ENCODE measurements around the gene JUNB. TPM values are rescaled to one million over a fixed set of nuclear protein-coding genes. Genes with fewer than 3 reads are reported as not detected.
A peak's percentile ranks its signal among the peaks of the same experiment; 100 is the strongest.

JUNB gene
- total RNA-seq, 1 experiment from 2014 or later: 16.4 TPM

- no peaks in the 10 kb centered on the region for H3K27me3 Mint-ChIP-seq (ENCODE audit: insufficient read depth, unreplicated experiment)
- H3K27ac Mint-ChIP-seq (ENCODE audit: unreplicated experiment): no peak overlapping the region
- no TSS peak for BruUV-seq (replicated peaks)
- Histone ChIP-seq H3K36me3 (ENCODE audit: control insufficient read depth, insufficient read depth, low read length) (no peaks in the 10 kb centered on the region; the same call in none of the 2 replicates), H3K9me3 (no peaks in the 10 kb centered on the region), H3K4me3 (ENCODE audit: low read depth, low read length) (peak overlapping the region; percentile 83), H3K4me1 (peaks cover 13% of the 10 kb centered on the region; the same call in 1 of the 2 replicates), H3K27me3 (replicated peaks; ENCODE audit: control insufficient read depth, insufficient read depth, low read length) (no peaks in the 10 kb centered on the region)
- TF ChIP-seq CTCF (IDR thresholded peaks at IDR 0.05; ENCODE audit: insufficient read depth in 1 of 2, low read depth in 1 of 2, low read length in 1 of 2, severe bottlenecking in 1 of 2, unreplicated experiment in 1 of 2): no peak
- H3K4me3 Mint-ChIP-seq (ENCODE audit: unreplicated experiment): peak overlapping the region; percentile 87
- peaks cover 12% of the 10 kb centered on the region for H3K4me1 Mint-ChIP-seq (ENCODE audit: low read depth, unreplicated experiment)
- CTCF ChIA-PET: interaction anchor here (0.7 kb wide), 2 partner anchors 9 to 34 kb away, joined by 3 read pairs; partner anchors contain the start of genes JUNB and RTBDN
- POLR2A ChIA-PET: no interaction called here
- H3K36me3 Mint-ChIP-seq (ENCODE audit: insufficient read depth, unreplicated experiment): peaks cover 21% of the 10 kb centered on the region
- intact Hi-C loops (cut with micrococcal nuclease; ENCODE audit: unreplicated experiment): loop anchor here (5.0 kb wide), 1 partner anchor 37 kb away; the partner anchor contains the start of gene MAST1
- no peaks in the 10 kb centered on the region for H3K9me3 Mint-ChIP-seq (ENCODE audit: unreplicated experiment)
- DNase-seq: no peak
Measured at GRCh38 chr19:12800466-12800770, 9.1 kb downstream of the JUNB start.

- H3K27me3 Mint-ChIP-seq (ENCODE audit: insufficient read depth, unreplicated experiment): no peaks in the 10 kb centered on the region
- Histone ChIP-seq H3K4me1 (peaks cover 10% of the 10 kb centered on the region), H3K9me3 (no peaks in the 10 kb centered on the region), H3K27me3 (replicated peaks; ENCODE audit: control insufficient read depth, insufficient read depth, low read length) (no peaks in the 10 kb centered on the region), H3K4me3 (ENCODE audit: low read depth, low read length) (peak overlapping the region; percentile 83), H3K36me3 (ENCODE audit: control insufficient read depth, insufficient read depth, low read length) (no peaks in the 10 kb centered on the region; the same call in none of the 2 replicates)
- CTCF ChIA-PET: interaction anchor here (0.7 kb wide), 2 partner anchors 9 to 33 kb away, joined by 3 read pairs; partner anchors contain the start of genes JUNB and RTBDN
- DNase-seq: peak in 1 of 2 experiments; percentile 25
- TF ChIP-seq CTCF (IDR thresholded peaks at IDR 0.05; ENCODE audit: insufficient read depth in 1 of 2, low read depth in 1 of 2, low read length in 1 of 2, severe bottlenecking in 1 of 2, unreplicated experiment in 1 of 2): no peak
- H3K4me3 Mint-ChIP-seq (ENCODE audit: unreplicated experiment): peak overlapping the region; percentile 87
- no peaks in the 10 kb centered on the region for H3K9me3 Mint-ChIP-seq (ENCODE audit: unreplicated experiment)
- intact Hi-C loops (cut with micrococcal nuclease; ENCODE audit: unreplicated experiment): loop anchor here (5.0 kb wide), 1 partner anchor 36 kb away; the partner anchor contains the start of gene MAST1
- peaks cover 23% of the 10 kb centered on the region for H3K36me3 Mint-ChIP-seq (ENCODE audit: insufficient read depth, unreplicated experiment)
- peaks cover 12% of the 10 kb centered on the region for H3K4me1 Mint-ChIP-seq (ENCODE audit: low read depth, unreplicated experiment)
- no TSS peak for BruUV-seq (replicated peaks)
- H3K27ac Mint-ChIP-seq (ENCODE audit: unreplicated experiment): peak overlapping the region; percentile 25
- POLR2A ChIA-PET: no interaction called here
Measured at GRCh38 chr19:12800923-12801465, 9.7 kb downstream of the JUNB start.

GRCh38 chr19:12801466-12802266 lies 10.4 kb downstream of the JUNB start, which contains the start of the genes PRDX2 and THSD8:
Gene PRDX2, minus strand, starts transcription at chr19:12801800. Its CDS starts 539 bp downstream, at chr19:12801261.
Gene THSD8, plus strand, starts transcription at chr19:12802069. Its CDS starts 3 bp downstream, at chr19:12802072.
- TF ChIP-seq CTCF (IDR thresholded peaks at IDR 0.05; ENCODE audit: insufficient read depth in 1 of 2, low read depth in 1 of 2, low read length in 1 of 2, severe bottlenecking in 1 of 2, unreplicated experiment in 1 of 2): no peak
- H3K27me3 Mint-ChIP-seq (ENCODE audit: insufficient read depth, unreplicated experiment): no peaks in the 10 kb centered on the region
- no peaks in the 10 kb centered on the region for H3K9me3 Mint-ChIP-seq (ENCODE audit: unreplicated experiment)
- peaks cover 25% of the 10 kb centered on the region for H3K36me3 Mint-ChIP-seq (ENCODE audit: insufficient read depth, unreplicated experiment)
- Histone ChIP-seq H3K36me3 (ENCODE audit: control insufficient read depth, insufficient read depth, low read length) (no peaks in the 10 kb centered on the region; the same call in none of the 2 replicates), H3K4me1 (peaks cover 8% of the 10 kb centered on the region; the same call in 1 of the 2 replicates), H3K27me3 (replicated peaks; ENCODE audit: control insufficient read depth, insufficient read depth, low read length) (no peaks in the 10 kb centered on the region), H3K9me3 (no peaks in the 10 kb centered on the region), H3K4me3 (ENCODE audit: low read depth, low read length) (peak within 1 kb of the TSS; percentile 83)
- CTCF ChIA-PET: interaction anchor here (0.6 to 0.9 kb wide), 2 partner anchors 43 to 46 kb away, joined by 3 to 5 read pairs; no protein-coding TSS in a partner anchor
- H3K4me3 Mint-ChIP-seq (ENCODE audit: unreplicated experiment): peak within 1 kb of the TSS; percentile 87
- peak within 1 kb of the TSS; percentile 25 for H3K27ac Mint-ChIP-seq (ENCODE audit: unreplicated experiment)
- peak; percentile 78 to 90 for DNase-seq
- peaks cover 7% of the 10 kb centered on the region for H3K4me1 Mint-ChIP-seq (ENCODE audit: low read depth, unreplicated experiment)
- BruUV-seq (replicated peaks): no TSS peak
- intact Hi-C loops (cut with micrococcal nuclease; ENCODE audit: unreplicated experiment): loop anchor here (5.0 kb wide), 1 partner anchor 36 kb away; the partner anchor contains the start of gene MAST1
- POLR2A ChIA-PET: interaction anchor here (1.3 kb wide), 1 partner anchor 8 kb away, joined by 10 read pairs; no protein-coding TSS in a partner anchor
